VCaP (cell line): Measurements from ENCODE around the gene FOXN3.
"Not testable (repeated sequence)": the region's sequence is repeated elsewhere in the genome, so short reads cannot be mapped to it uniquely, and the experiment has no call there.

ENCODE experiments used
- H3K27ac ChIP-seq: fragments of 450-650 bp; 2 replicates; pipeline ENCODE4 v1.5.1; 2017
- TF ChIP-seq, protein P1 (sequence below): fragments of 450-650 bp; conservative IDR thresholded peaks from 2 replicates; pipeline ENCODE4 v1.5.1; 2017; ENCODE audit warnings: mild to moderate bottlenecking, moderate library complexity

FOXN3 gene

DNA sequence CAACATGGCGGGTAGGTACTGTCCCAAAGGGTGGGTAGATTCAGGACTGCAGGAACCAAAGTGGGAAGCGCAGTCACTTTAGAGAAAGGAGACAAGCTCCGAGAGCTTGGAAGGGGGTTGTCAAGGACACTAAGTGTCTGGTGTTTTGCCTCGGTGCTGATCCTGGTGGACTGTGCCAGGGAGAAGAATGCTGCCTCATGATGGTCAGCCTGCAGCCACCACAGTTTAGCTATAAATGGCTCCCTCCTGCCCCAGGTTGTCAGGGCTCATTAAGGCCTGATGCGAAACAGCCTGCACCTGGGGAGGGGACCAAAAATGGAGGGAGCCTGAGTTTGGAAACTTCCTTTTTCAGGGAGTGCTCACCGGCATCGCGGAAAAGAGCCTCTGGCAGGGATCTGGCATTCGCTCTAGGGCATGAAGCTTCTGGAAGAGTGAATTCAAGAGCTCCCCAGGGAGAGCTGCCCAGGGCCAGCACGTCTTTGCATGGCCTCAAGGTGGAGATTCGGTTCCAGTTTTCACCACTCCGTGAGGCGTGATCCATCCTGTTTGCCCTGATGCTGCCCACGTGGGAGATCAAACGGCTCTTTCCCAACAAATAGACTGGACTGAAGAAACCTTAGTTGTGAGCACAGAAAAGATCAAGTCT, 164.0 kb downstream of the FOXN3 start:
- peak overlapping the region; percentile 32; the same call in 1 of the 2 replicates for H3K27ac ChIP-seq
- TF ChIP-seq, protein P1, sequence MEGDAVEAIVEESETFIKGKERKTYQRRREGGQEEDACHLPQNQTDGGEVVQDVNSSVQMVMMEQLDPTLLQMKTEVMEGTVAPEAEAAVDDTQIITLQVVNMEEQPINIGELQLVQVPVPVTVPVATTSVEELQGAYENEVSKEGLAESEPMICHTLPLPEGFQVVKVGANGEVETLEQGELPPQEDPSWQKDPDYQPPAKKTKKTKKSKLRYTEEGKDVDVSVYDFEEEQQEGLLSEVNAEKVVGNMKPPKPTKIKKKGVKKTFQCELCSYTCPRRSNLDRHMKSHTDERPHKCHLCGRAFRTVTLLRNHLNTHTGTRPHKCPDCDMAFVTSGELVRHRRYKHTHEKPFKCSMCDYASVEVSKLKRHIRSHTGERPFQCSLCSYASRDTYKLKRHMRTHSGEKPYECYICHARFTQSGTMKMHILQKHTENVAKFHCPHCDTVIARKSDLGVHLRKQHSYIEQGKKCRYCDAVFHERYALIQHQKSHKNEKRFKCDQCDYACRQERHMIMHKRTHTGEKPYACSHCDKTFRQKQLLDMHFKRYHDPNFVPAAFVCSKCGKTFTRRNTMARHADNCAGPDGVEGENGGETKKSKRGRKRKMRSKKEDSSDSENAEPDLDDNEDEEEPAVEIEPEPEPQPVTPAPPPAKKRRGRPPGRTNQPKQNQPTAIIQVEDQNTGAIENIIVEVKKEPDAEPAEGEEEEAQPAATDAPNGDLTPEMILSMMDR: peak; percentile 63

DNA sequence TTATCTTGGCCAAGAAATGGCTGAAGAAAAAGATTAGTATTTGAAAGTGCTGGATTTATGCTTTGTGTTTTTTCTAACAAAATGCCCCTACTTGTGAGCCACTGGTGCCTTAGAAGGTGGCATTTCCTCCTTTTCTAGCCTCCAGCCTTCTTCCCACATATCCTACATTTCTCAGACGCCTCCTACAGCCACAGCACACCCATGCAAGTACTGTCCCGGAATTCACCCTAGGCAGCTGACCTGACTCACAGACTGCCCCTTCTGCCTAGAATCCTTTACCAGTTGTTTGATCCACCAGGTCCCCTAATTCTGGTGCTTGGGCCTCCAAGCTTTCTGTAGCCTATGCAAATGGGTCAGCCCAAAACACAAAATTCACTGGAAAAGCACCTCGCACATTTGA, 166.0 kb downstream of the FOXN3 start:
- no peak overlapping the region for H3K27ac ChIP-seq

DNA sequence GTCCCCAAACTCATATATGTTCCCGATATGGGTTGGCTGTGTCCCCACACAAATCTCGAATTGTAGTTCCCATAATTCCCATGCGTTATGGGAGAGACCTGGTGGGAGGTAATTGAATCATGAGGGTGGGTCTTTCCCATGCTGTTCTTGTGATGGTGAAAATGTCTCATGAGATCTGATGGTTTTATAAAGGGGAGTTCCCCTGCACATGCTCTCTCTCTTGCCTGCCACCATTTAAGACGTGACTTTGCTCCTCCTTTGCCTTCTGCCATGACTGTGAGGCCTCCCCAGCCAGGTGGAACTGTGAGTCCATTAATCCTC, 166.4 kb downstream of the FOXN3 start:
- H3K27ac ChIP-seq: not testable (repeated sequence)

More for the DNA sequence above, 166.0 kb downstream of the FOXN3 start:
- TF ChIP-seq, protein P1: no peak

DNA sequence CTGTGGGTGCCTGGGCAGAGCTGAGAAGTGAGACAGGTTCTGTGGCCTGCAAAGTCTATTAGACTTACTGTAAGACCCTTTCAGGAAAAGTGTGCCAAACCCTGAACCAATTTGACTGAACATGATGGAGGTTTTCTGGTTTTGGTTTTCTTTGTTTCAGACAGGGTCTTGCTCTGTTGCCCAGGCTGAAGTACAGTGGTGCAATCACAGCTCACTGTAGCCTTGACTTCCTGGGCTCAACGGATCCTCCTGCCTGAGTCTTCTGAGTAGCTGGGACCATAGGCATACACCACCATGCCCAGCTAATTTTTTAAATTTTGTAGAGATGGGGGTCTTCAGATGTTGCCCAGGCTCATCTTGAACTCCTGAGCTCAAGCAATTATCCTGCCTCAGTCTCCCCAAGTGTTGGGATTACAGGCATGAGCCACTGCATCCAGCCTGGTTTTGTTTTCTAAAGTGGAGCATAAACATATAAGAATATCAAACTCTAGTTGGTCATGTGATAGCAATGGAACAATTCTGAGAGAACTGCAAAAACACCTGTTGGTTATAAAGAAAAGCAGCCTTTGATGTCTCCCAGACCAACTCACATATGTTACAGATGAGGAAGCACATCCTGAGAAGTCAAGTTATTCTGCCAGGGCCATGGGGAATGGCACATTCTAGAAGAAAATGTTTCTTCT, 166.9 kb downstream of the FOXN3 start:
- TF ChIP-seq, protein P1: no peak
- no peak overlapping the region for H3K27ac ChIP-seq

DNA sequence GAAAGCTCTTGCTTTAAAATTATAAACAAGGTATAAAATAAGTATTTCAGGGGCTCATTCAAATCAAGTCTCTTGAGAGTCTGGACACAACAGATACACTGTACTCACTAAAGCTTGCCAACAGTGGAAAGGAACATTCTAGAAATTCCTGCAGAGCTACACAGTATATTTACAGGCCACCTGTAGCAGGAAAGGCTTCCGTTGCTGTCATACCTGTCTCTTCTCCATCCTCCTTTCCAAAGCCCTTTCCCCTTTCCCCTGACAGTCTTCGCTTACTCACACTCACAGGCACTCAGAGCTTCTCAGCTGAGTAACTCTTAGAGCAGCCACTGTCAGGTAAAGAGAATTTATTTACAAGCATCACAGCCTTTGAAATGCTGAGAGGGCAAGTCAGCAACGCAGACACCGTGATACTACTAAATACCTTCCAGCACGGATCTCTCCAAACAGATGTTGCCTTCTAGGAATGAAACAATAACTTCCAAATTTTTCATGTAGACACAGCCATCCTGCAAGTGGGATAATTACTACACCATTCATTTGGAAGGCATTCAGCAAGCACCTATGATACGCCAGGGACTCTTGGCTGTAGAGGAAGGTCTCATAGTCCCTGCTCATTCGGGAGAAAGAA, 167.9 kb downstream of the FOXN3 start:
- no peak overlapping the region for H3K27ac ChIP-seq
- TF ChIP-seq, protein P1: no peak

DNA sequence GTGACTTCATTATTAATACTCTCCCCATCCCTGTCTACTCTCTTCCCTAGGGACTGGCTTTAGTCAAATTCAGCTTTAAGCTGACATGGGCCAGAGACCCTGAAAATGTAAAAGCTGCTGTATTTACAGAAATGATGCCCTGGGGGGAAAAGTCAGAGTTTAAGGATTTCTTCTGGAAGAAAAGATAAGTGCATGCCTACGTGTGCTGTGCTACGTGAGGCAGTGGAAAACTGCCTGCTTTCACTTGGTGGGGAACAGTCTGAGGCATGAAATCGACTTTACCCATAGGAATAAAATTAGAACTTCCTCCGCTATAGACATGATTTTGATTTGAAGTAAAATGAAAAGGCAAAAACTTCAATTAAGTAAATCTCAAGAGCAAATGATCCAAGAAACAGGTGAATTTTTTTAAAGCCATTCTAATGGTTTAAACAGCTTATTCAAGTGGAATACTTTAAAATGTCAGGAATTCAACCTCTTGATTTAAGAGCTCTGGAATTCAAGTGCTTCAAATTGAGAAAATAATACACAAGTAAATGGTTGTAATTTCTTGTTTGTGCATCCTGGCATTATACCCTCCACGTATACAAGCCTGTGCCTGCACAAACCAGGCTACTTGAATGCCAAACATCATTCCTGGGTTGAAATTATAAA, 168.5 kb downstream of the FOXN3 start:
- TF ChIP-seq, protein P1: no peak
- H3K27ac ChIP-seq: peak overlapping the region; percentile 32

DNA sequence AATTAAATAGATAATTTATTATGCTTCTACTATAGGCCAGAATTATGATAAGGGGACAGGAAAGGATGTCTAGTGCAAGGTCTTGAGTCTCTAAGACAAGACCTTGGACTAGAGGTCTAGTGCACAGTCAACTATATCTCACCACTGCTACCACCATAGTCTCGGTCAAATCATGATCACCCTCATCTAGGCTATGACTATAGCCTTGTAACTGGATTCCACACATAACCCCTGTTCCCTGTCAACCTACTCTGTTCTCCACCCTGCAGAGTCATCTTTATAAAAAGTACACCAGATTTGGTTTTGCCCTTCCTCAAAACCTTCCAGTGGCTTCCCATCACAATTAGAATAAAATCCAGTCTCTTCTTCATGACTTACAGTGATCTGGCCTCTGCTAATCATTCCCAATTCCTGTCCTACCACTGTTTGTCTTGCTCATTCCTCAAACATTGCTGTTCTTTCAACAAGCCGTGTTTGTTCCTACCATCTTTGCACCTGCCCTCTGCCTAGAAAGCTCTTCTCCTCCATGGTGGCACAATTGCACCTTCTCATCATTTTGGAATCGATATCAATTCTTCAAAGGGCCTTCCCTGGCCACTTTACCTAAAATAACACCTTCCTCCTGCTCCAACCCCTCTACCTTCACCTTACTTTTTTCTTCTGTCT, 169.4 kb downstream of the FOXN3 start:
- TF ChIP-seq, protein P1: no peak
- peak overlapping the region; percentile 32 for H3K27ac ChIP-seq
